H1 (cell line): Measurements from ENCODE around the gene PIWIL1. TPM values are rescaled to one million over a fixed set of nuclear protein-coding genes. Genes with fewer than 3 reads are reported as not detected.

ENCODE experiments used
- CTCF ChIA-PET: fragments of 300-600 bp; sonication (Branson Sonifier 250); formaldehyde crosslinking; loops from one replicate; lab custom pipeline; 2021; ENCODE audit not compliant: partially characterized antibody; lab: Charles Lee
- POLR2A ChIA-PET: fragments of 300-600 bp; sonication (Branson Sonifier 250); formaldehyde crosslinking; loops from one replicate; lab custom pipeline; 2021; ENCODE audit warnings: inconsistent platforms; ENCODE audit not compliant: partially characterized antibody; lab: Charles Lee
- DNase-seq, 2 experiments: peaks; one replicate each; pipeline versions ENCODE4 v3.0.0 to v3.0.0-alpha.2; 2010 to 2022; ENCODE audit warnings: low spot score in 2 of 2, low read depth in 1 of 2, mixed read lengths in 1 of 2
- FAIRE-seq: peaks from 2 replicates; lab custom pipeline; 2011; peaks lifted over from hg19 to GRCh38; lab: Jason Lieb, UNC
- H2AFZ ChIP-seq: 2 replicates; pipeline ENCODE4 v1.8.1; 2012; ENCODE audit warnings: low read length, inconsistent platforms
- H2AK5ac ChIP-seq: 2 replicates; pipeline ENCODE4 v1.6.1; 2013; ENCODE audit warnings: low read depth, low read length
- H2BK120ac ChIP-seq: replicated peaks from 2 replicates; pipeline ENCODE3; 2013; ENCODE audit warnings: low read depth, low read length, inconsistent platforms
- H2BK12ac ChIP-seq: 2 replicates; pipeline ENCODE4 v1.6.1; 2013; ENCODE audit warnings: low read depth, low read length
- H2BK15ac ChIP-seq: 2 replicates; pipeline ENCODE4 v1.6.1; 2013; ENCODE audit warnings: low read length
- H2BK20ac ChIP-seq: 2 replicates; pipeline ENCODE4 v1.6.1; 2013; ENCODE audit warnings: low read length
- H2BK5ac ChIP-seq: 2 replicates; pipeline ENCODE4 v1.6.1; 2013; ENCODE audit warnings: low read depth, low read length
- H3K14ac ChIP-seq: 2 replicates; pipeline ENCODE4 v1.6.1; 2013; ENCODE audit warnings: inconsistent platforms; ENCODE audit not compliant: insufficient read length
- H3K18ac ChIP-seq: 2 replicates; pipeline ENCODE4 v1.6.1; 2013; ENCODE audit warnings: low read length; ENCODE audit errors: extremely low read depth
- H3K23ac ChIP-seq: 2 replicates; pipeline ENCODE4 v1.6.1; 2013; ENCODE audit warnings: inconsistent platforms; ENCODE audit not compliant: insufficient read length
- H3K23me2 ChIP-seq: 2 replicates; pipeline ENCODE4 v1.6.1; 2013; ENCODE audit warnings: low read depth, low read length
- H3K27ac ChIP-seq: 2 replicates; pipeline ENCODE4 v1.6.1; 2011; ENCODE audit warnings: low read depth, low read length, inconsistent platforms
- H3K27me3 ChIP-seq, 4 experiments: replicated peaks in 1 of 4; 1 replicate in 1 of 4; 2 replicates in 3 of 4; pipeline versions ENCODE4 v1.6.1 to v1.8.1; 2011 to 2013; ENCODE audit warnings: low read length in 3 of 4, mild to moderate bottlenecking in 3 of 4, inconsistent platforms in 2 of 4, mixed read lengths in 2 of 4, moderate library complexity in 1 of 4; ENCODE audit not compliant: control insufficient read depth in 3 of 4, insufficient read depth in 3 of 4; ENCODE audit errors: extremely low read depth in 1 of 4
- H3K36me3 ChIP-seq, 4 experiments: 2 replicates each; pipeline versions ENCODE4 v1.6.1 to v1.8.1; 2011 to 2013; ENCODE audit warnings: mild to moderate bottlenecking in 4 of 4, low read length in 3 of 4, moderate library complexity in 2 of 4, control low read depth in 1 of 4, inconsistent platforms in 1 of 4; ENCODE audit not compliant: insufficient read depth in 4 of 4, control insufficient read depth in 2 of 4
- H3K4ac ChIP-seq: replicated peaks from 2 replicates; pipeline ENCODE3; 2013; ENCODE audit warnings: low read length, low read depth, mixed read lengths, inconsistent platforms; ENCODE audit not compliant: insufficient read length
- H3K4me1 ChIP-seq, 4 experiments: replicated peaks in 1 of 4; 1 replicate in 1 of 4; 2 replicates in 3 of 4; pipeline versions ENCODE4 v1.6.1 to v1.8.1; 2011 to 2013; ENCODE audit warnings: low read length in 3 of 4, inconsistent platforms in 2 of 4, mixed read lengths in 1 of 4; ENCODE audit not compliant: insufficient read depth in 4 of 4, control insufficient read depth in 3 of 4
- H3K4me2 ChIP-seq, 2 experiments: 2 replicates each; pipeline versions ENCODE4 v1.6.1 to v1.8.1; 2011 to 2013; ENCODE audit warnings: low read depth in 2 of 2, low read length in 2 of 2, control low read depth in 1 of 2, inconsistent platforms in 1 of 2, mild to moderate bottlenecking in 1 of 2; ENCODE audit not compliant: insufficient read depth in 1 of 2
- H3K4me3 ChIP-seq, 4 experiments: fragments of 200-600, 300-600 bp in 1 of 4; sonication (generic), shearing (Covaris generic), sonication (Bioruptor Twin) in 1 of 4; 2 replicates each; pipeline versions ENCODE4 v1.5.1 to v1.8.1; 2011 to 2016; ENCODE audit warnings: low read length in 4 of 4, low read depth in 3 of 4, control low read depth in 2 of 4, inconsistent platforms in 2 of 4, mild to moderate bottlenecking in 2 of 4, mixed read lengths in 1 of 4, moderate library complexity in 1 of 4; ENCODE audit not compliant: insufficient read depth in 2 of 4; ENCODE audit errors: extremely low read depth in 1 of 4
- H3K56ac ChIP-seq: replicated peaks from 2 replicates; pipeline ENCODE3; 2013; ENCODE audit warnings: low read depth, mild to moderate bottlenecking, mixed read lengths, low read length, inconsistent platforms; ENCODE audit not compliant: insufficient read length
- H3K79me1 ChIP-seq: 2 replicates; pipeline ENCODE4 v1.6.1; 2013; ENCODE audit warnings: low read depth, low read length, control low read depth
- H3K79me2 ChIP-seq, 2 experiments: 2 replicates each; pipeline versions ENCODE4 v1.6.1 to v1.8.1; 2012 to 2013; ENCODE audit warnings: low read length in 2 of 2, mild to moderate bottlenecking in 2 of 2, inconsistent platforms in 1 of 2; ENCODE audit not compliant: insufficient read depth in 2 of 2, control insufficient read depth in 1 of 2
- H3K9ac ChIP-seq, 4 experiments: replicated peaks in 1 of 4; 1 replicate in 1 of 4; 2 replicates in 3 of 4; pipeline versions ENCODE4 v1.6.1 to v1.8.1; 2011 to 2013; ENCODE audit warnings: low read depth in 3 of 4, low read length in 3 of 4, control low read depth in 2 of 4, mild to moderate bottlenecking in 2 of 4, moderate library complexity in 2 of 4, inconsistent platforms in 1 of 4; ENCODE audit errors: extremely low read depth in 1 of 4
- H3K9me3 ChIP-seq, 2 experiments: 2 replicates each; pipeline versions ENCODE4 v1.6.1 to v1.8.1; 2012 to 2013; ENCODE audit warnings: mild to moderate bottlenecking in 2 of 2, moderate library complexity in 2 of 2, control low read depth in 1 of 2, inconsistent platforms in 1 of 2, low read depth in 1 of 2, low read length in 1 of 2, mixed read lengths in 1 of 2; ENCODE audit not compliant: insufficient read depth in 2 of 2
- H4K20me1 ChIP-seq, 2 experiments: replicated peaks in 1 of 2; 2 replicates each; pipeline versions ENCODE3 to v1.8.1; 2011 to 2013; ENCODE audit warnings: inconsistent platforms in 2 of 2, low read length in 2 of 2, mild to moderate bottlenecking in 1 of 2; ENCODE audit not compliant: insufficient read depth in 2 of 2, control insufficient read depth in 1 of 2
- H4K5ac ChIP-seq: 2 replicates; pipeline ENCODE4 v1.6.1; 2013; ENCODE audit warnings: low read length, low read depth, mixed read lengths, inconsistent platforms; ENCODE audit not compliant: insufficient read length
- H4K8ac ChIP-seq: 2 replicates; pipeline ENCODE4 v1.8.0; 2013; ENCODE audit warnings: mild to moderate bottlenecking, moderate library complexity, low read length, inconsistent platforms; ENCODE audit not compliant: insufficient read depth; ENCODE audit errors: extremely low read depth
- H4K91ac ChIP-seq: replicated peaks from 2 replicates; pipeline ENCODE3; 2013; ENCODE audit warnings: low read length, mixed read lengths, inconsistent platforms; ENCODE audit not compliant: insufficient read length
- CTCF ChIP-seq, 3 experiments: IDR thresholded peaks; 1 replicate in 2 of 3; 2 replicates in 1 of 3; pipeline versions ENCODE4 v1.5.1 to v1.6.1; 2011; ENCODE audit warnings: low read length in 3 of 3, mild to moderate bottlenecking in 3 of 3, inconsistent platforms in 2 of 3, low read depth in 1 of 3, moderate library complexity in 1 of 3; ENCODE audit not compliant: insufficient read depth in 1 of 3; ENCODE audit errors: control extremely low read depth in 1 of 3
- SP1 ChIP-seq: IDR thresholded peaks from 2 replicates; pipeline ENCODE4 v1.6.1; 2011; ENCODE audit warnings: low read depth, low read length
- SUZ12 ChIP-seq: fragments of 200-600 bp; sonication (generic); IDR thresholded peaks from 2 replicates; pipeline ENCODE4 v1.6.1; 2012; ENCODE audit warnings: mild to moderate bottlenecking, inconsistent platforms, low read length, moderate library complexity, mixed read lengths
- WGBS, 2 experiments: shearing (Covaris generic) in 1 of 2; methylation state at CpG; one replicate each; pipeline versions ENCODE4 v1.1.6 to v1.1.7; 2013 to 2015; ENCODE audit warnings: low lambda C conversion rate in 2 of 2, mixed read lengths in 2 of 2, inconsistent platforms in 1 of 2, low coverage in 1 of 2, missing lambda C conversion rate in 1 of 2; ENCODE audit not compliant: insufficient replicate concordance in 2 of 2, insufficient coverage in 1 of 2, insufficient read length in 1 of 2; ENCODE audit errors: extremely low coverage in 1 of 2, missing lambda C conversion rate in 1 of 2; 5-methylcytosine and 5-hydroxymethylcytosine counted together
- polyA plus RNA-seq, 7 experiments: library from polyadenylated mRNA; depleted of rRNA in 3 of 7; stranded (reverse) in 5 of 7; unstranded in 2 of 7; fragments of >200 nt in 5 of 7; fragments of 200-250 nt in 2 of 7; gene quantifications; 1 replicate in 5 of 7; 2 replicates in 1 of 7; 4 replicates in 1 of 7; pipeline versions ENCODE4 v1.2.1 to v1.2.3, GENCODE V29; 2011 to 2013; ENCODE audit warnings: missing spikeins in 2 of 7, mixed read lengths in 2 of 7
- total RNA-seq: library from RNA; stranded (reverse); fragmentation: NEBNext Ultra II Directional; extraction: Animal tissue kit (Norgen Biotek cat#: 25700); gene quantifications from 2 replicates; pipeline ENCODE4 v1.2.1, GENCODE V29; 2021

Gene PIWIL1
- total and polyA plus RNA-seq, 2 of the 8 experiments (the other 6 are each of a cell fraction or from before 2014, with no cell fraction given), result not detected

GRCh38 chr12:130288691-130289090 is 49.0 kb upstream of the PIWIL1 start:
- no peak overlapping the region for H3K4me3 ChIP-seq
- H2BK20ac ChIP-seq, result no peak overlapping the region
- FAIRE-seq, result no peak

More at GRCh38 chr12:130288691-130289090, 49.0 kb upstream of the PIWIL1 start:
- 90% methylated on average over 6 of the region's 6 CpGs; no CpG with 5 or more reads in 1 of the 2 experiments for WGBS, 2 experiments
- Histone ChIP-seq H3K9ac (no peak overlapping the region), H4K20me1 (no peaks in the 10 kb centered on the region), H2BK15ac (no peak overlapping the region), H2AFZ (no peak overlapping the region), H3K36me3 (no peaks in the 10 kb centered on the region), H4K5ac (no peak overlapping the region), H3K4me2 (no peak overlapping the region), H3K79me2 (no peaks in the 10 kb centered on the region), H3K27ac (no peak overlapping the region), H4K8ac (no peak overlapping the region; the same call in 1 of the 2 replicates), H3K9me3 (peaks cover 35 to 36% of the 10 kb centered on the region in 2 experiments), H3K4me1 (no peaks in the 10 kb centered on the region), H3K79me1 (no peaks in the 10 kb centered on the region), H2BK120ac (no peak overlapping the region), H3K14ac (no peak overlapping the region), H3K27me3 (no peaks in the 10 kb centered on the region), H4K91ac (no peak overlapping the region), H3K23me2 (no peaks in the 10 kb centered on the region), H3K23ac (no peak overlapping the region), H2AK5ac (no peak overlapping the region), H2BK5ac (no peak overlapping the region), H2BK12ac (no peak overlapping the region), H3K18ac (no peak overlapping the region), H3K56ac (no peak overlapping the region), H3K4ac (no peak overlapping the region)
- ChIA-PET POLR2A (no interaction called here), CTCF (no interaction called here)
- DNase-seq, result no peak
- TF ChIP-seq SUZ12 (no peak), SP1 (no peak), CTCF (IDR thresholded peaks at IDR 0.05; ENCODE audit: control extremely low read depth in 1 of 3, insufficient read depth in 1 of 3, low read depth in 1 of 3, low read length in 3 of 3) (no peak)
